Adrenal gland (tissue), 12 donors: ENCODE results near the gene ARFIP1. TPM values are rescaled to one million over a fixed set of nuclear protein-coding genes. Genes with fewer than 3 reads are reported as not detected.

Experiments used
- DNase-seq, 7 donors: peaks; one replicate each; pipeline ENCODE4 v3.0.0-alpha.2; 2019 to 2020
- H3K27ac ChIP-seq, 5 donors: fragments of 200-600 bp; sonication (generic) in 4 of 5; 1 replicate in 3 of 5; 2 replicates in 2 of 5; pipeline versions ENCODE4 v1.5.1 to v1.8.0; 2016 to 2020; ENCODE audit warnings: mild to moderate bottlenecking in 1 of 5
- H3K27me3 ChIP-seq: fragments of 200-600 bp; 2 replicates; pipeline ENCODE4 v1.8.0; 2021
- H3K36me3 ChIP-seq, 2 donors: fragments of 200-600 bp; replicated peaks in 1 of 2; 1 replicate in 1 of 2; 2 replicates in 1 of 2; pipeline versions ENCODE4 v1.5.1 to v1.8.0; 2018 to 2022
- H3K4me1 ChIP-seq, 2 donors: fragments of 200-600 bp; replicated peaks in 1 of 2; 1 replicate in 1 of 2; 2 replicates in 1 of 2; pipeline versions ENCODE4 v1.5.1 to v1.8.0; 2018 to 2021
- H3K4me3 ChIP-seq, 4 donors: fragments of 200-600 bp; sonication (generic) in 3 of 4; one replicate each; pipeline ENCODE4 v1.5.1; 2016 to 2018
- H3K9me3 ChIP-seq, 3 donors: fragments of 200-600 bp; sonication (generic) in 1 of 3; replicated peaks in 1 of 3; 1 replicate in 2 of 3; 2 replicates in 1 of 3; pipeline versions ENCODE4 v1.5.1 to v1.8.0; 2016 to 2021
- CTCF ChIP-seq, 6 experiments: fragments of 450-650 bp in 4 of 6; fragments of 200-600 bp in 2 of 6; sonication (generic) in 1 of 6; IDR thresholded peaks; 1 replicate in 5 of 6; 2 replicates in 1 of 6; pipeline versions ENCODE4 v1.5.1 to v1.8.0; 2016 to 2021; ENCODE audit warnings: antibody characterized with exemption in 6 of 6, mild to moderate bottlenecking in 2 of 6, moderate library complexity in 1 of 6
- POLR2A ChIP-seq, 2 donors: fragments of 450-650 bp; IDR thresholded peaks; one replicate each; pipeline ENCODE4 v1.6.1; 2017; ENCODE audit warnings: antibody characterized with exemption in 2 of 2, mild to moderate bottlenecking in 2 of 2, moderate library complexity in 1 of 2
- WGBS, 4 donors: extraction: QIAGEN DNeasy Blood & Tissue Kit in 2 of 4; methylation state at CpG; one replicate each; pipeline versions ENCODE4 v1.1.5 to v1.1.7; 2013 to 2017; 5-methylcytosine and 5-hydroxymethylcytosine counted together
- intact Hi-C, 2 donors: fragments of 100-400 bp; cut with DNase I; formaldehyde crosslinking; loops; one replicate each; pipeline versions ENCODE4 v1.14.1 to v1.15.0; 2022 to 2023
- polyA plus RNA-seq, 3 donors: library from polyadenylated mRNA; stranded (reverse); fragments of 200-250 nt in 2 of 3; fragments of 350-450 nt in 1 of 3; fragmentation: Illumina TruSeq in 1 of 3; extraction: RNeasy Lipid Tissue Mini Kit (QIAGEN cat#74804) in 1 of 3; gene quantifications; one replicate each; pipeline ENCODE4 v1.2.3, GENCODE V29; 2013 to 2014
- total RNA-seq, 9 donors: library from RNA; depleted of rRNA in 4 of 9; stranded (reverse); fragments of >200 nt in 4 of 9; fragments of 120-200 nt in 1 of 9; fragmentation: NEBNext Ultra II Directional in 1 of 9; extraction: Animal tissue kit (Norgen Biotek cat#: 25700) in 1 of 9; gene quantifications; one replicate each; pipeline versions ENCODE4 v1.1.0 to v1.2.4, GENCODE V29; 2013 to 2023
- donor health status: healthy with polysubstance abuse.
- donor health status: Bipolar disorder and iron deficiency.
- donor health status: DM: yes; HTN: yes; CAD: no.
- donor health status: DM: no; HTN: no; CAD: no.
- donor health status: DM: no; HTN: no; CAD: no.
- donor health status: DM: yes; HTN: yes; CAD: no.

ARFIP1 gene
- total and polyA plus RNA-seq, 12 donors, result 15.2 to 43.3 (median 28.3) TPM

- H3K27ac ChIP-seq, result no peak overlapping the region
- TF ChIP-seq CTCF (IDR thresholded peaks at IDR 0.05), result no peak
- TF ChIP-seq POLR2A (IDR thresholded peaks at IDR 0.05), result no peak
- no peak for DNase-seq
- no peaks in the 10 kb centered on the region for H3K27me3 ChIP-seq
- H3K4me1 ChIP-seq, result no peaks in the 10 kb centered on the region
- H3K9me3 ChIP-seq, result no peaks in the 10 kb centered on the region
- intact Hi-C loops, result no loop called here
- no peak overlapping the region for H3K4me3 ChIP-seq
- WGBS, 4 donors, result 95 to 100% (median 97%) methylated on average over 2 of the region's 2 CpGs
- H3K36me3 ChIP-seq, result no peaks in the 10 kb centered on the region
Measured at GRCh38 chr4:152824561-152824960, 44.8 kb downstream of the ARFIP1 start.

GRCh38 chr4:152825336-152825735, 45.6 kb downstream of the ARFIP1 start:
- TF ChIP-seq CTCF (IDR thresholded peaks at IDR 0.05), result no peak
- TF ChIP-seq POLR2A (IDR thresholded peaks at IDR 0.05), result no peak
- H3K4me1 ChIP-seq, result no peaks in the 10 kb centered on the region
- no peak overlapping the region for H3K27ac ChIP-seq
- no peak overlapping the region for H3K4me3 ChIP-seq
- DNase-seq, result no peak
- no peaks in the 10 kb centered on the region for H3K36me3 ChIP-seq
- intact Hi-C loops, result no loop called here
- H3K27me3 ChIP-seq, result no peaks in the 10 kb centered on the region
- H3K9me3 ChIP-seq, result no peaks in the 10 kb centered on the region

GRCh38 chr4:152828122-152828521, 48.4 kb downstream of the ARFIP1 start:
- no peaks in the 10 kb centered on the region for H3K27me3 ChIP-seq
- no peak for TF ChIP-seq POLR2A (IDR thresholded peaks at IDR 0.05)
- no peak for TF ChIP-seq CTCF (IDR thresholded peaks at IDR 0.05)
- H3K27ac ChIP-seq, result no peak overlapping the region
- no peak for DNase-seq
- H3K9me3 ChIP-seq, result no peaks in the 10 kb centered on the region
- no peaks in the 10 kb centered on the region for H3K36me3 ChIP-seq
- no peaks in the 10 kb centered on the region for H3K4me1 ChIP-seq
- H3K4me3 ChIP-seq, result no peak overlapping the region
- 100% methylated on average over 1 of the region's 1 CpG for WGBS, 4 donors
- intact Hi-C loops, result no loop called here

GRCh38 chr4:152831416-152831815, 51.7 kb downstream of the ARFIP1 start:
- Histone ChIP-seq H3K4me1 (no peaks in the 10 kb centered on the region), H3K27me3 (no peaks in the 10 kb centered on the region), H3K36me3 (no peaks in the 10 kb centered on the region), H3K4me3 (no peak overlapping the region), H3K27ac (no peak overlapping the region), H3K9me3 (no peaks in the 10 kb centered on the region)
- TF ChIP-seq CTCF (IDR thresholded peaks at IDR 0.05), result no peak
- no peak for TF ChIP-seq POLR2A (IDR thresholded peaks at IDR 0.05)
- intact Hi-C loops, result no loop called here
- no peak for DNase-seq
- WGBS, 4 donors, result 95 to 98% (median 96%) methylated on average over 2 of the region's 2 CpGs
